ENCODE results near the gene FBXO5.

Gene FBXO5

GRCh38 chr6:152941746-152942145 lies 41.1 kb downstream of the FBXO5 start:
- Histone ChIP-seq H3K27me3 (ENCODE audit: control insufficient read depth, insufficient read depth, low read length) (no peaks in the 10 kb centered on the region), H3K9ac (ENCODE audit: low read length) (no peak overlapping the region), H3K27ac (ENCODE audit: low read depth, low read length) (no peak overlapping the region), H3K4me3 (ENCODE audit: low read length) (no peak overlapping the region), H3K4me1 (ENCODE audit: control insufficient read depth, insufficient read depth, low read length) (no peaks in the 10 kb centered on the region), H3K36me3 (ENCODE audit: control insufficient read depth, insufficient read depth, low read length) (no peaks in the 10 kb centered on the region)

DNA sequence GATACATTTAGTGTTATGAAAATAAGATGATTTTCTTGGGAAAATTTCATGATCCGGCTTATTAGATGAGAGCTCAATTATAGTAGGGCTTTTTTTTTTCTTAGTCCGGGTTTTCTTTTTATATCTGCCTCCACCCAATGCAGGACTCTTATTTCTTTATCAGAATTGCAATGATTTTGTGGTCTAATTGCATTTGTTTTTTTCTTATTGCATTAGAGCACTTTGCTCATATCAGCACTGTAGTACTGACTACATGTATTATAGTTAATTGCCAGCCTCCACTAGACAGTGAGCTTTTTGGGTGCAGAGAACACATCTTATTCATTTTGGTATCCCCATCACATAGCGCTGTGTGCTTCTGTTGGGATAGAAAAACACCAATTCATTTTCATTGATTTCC lies 50.0 kb downstream of the FBXO5 start:
- Histone ChIP-seq H3K4me3 (ENCODE audit: low read length) (no peak overlapping the region), H3K9ac (ENCODE audit: low read length) (no peak overlapping the region), H3K27ac (ENCODE audit: low read depth, low read length) (no peak overlapping the region), H3K36me3 (ENCODE audit: control insufficient read depth, insufficient read depth, low read length) (no peaks in the 10 kb centered on the region), H3K4me1 (ENCODE audit: control insufficient read depth, insufficient read depth, low read length) (no peaks in the 10 kb centered on the region), H3K27me3 (ENCODE audit: control insufficient read depth, insufficient read depth, low read length) (no peaks in the 10 kb centered on the region)

GRCh38 chr6:152922706-152923105 lies 60.1 kb downstream of the FBXO5 start:
- H3K4me3 ChIP-seq (ENCODE audit: low read length): no peak overlapping the region
- H3K4me1 ChIP-seq (ENCODE audit: control insufficient read depth, insufficient read depth, low read length): no peaks in the 10 kb centered on the region
- H3K36me3 ChIP-seq (ENCODE audit: control insufficient read depth, insufficient read depth, low read length): no peaks in the 10 kb centered on the region
- H3K9ac ChIP-seq (ENCODE audit: low read length): no peak overlapping the region
- no peaks in the 10 kb centered on the region for H3K27me3 ChIP-seq (ENCODE audit: control insufficient read depth, insufficient read depth, low read length)
- no peak overlapping the region for H3K27ac ChIP-seq (ENCODE audit: low read depth, low read length)
